Sigmoid colon (tissue), 7 donors: ENCODE data around the gene PRICKLE1. TPM values are rescaled to one million over a fixed set of nuclear protein-coding genes. Genes with fewer than 3 reads are reported as not detected.

Experiments
- DNase-seq: peaks from one replicate; pipeline ENCODE4 v3.0.0-alpha.2; 2019
- H3K27ac ChIP-seq, 4 donors: fragments of 200-600 bp; sonication (generic); one replicate each; pipeline ENCODE4 v1.5.1; 2016 to 2019; ENCODE audit warnings: mild to moderate bottlenecking in 1 of 4
- H3K27me3 ChIP-seq, 3 donors: fragments of 200-600 bp; sonication (generic); one replicate each; pipeline ENCODE4 v1.5.1; 2019; ENCODE audit warnings: mild to moderate bottlenecking in 1 of 3
- H3K36me3 ChIP-seq, 4 donors: fragments of 200-600 bp; sonication (generic); one replicate each; pipeline ENCODE4 v1.5.1; 2016 to 2019
- H3K4me1 ChIP-seq, 4 donors: fragments of 200-600 bp; sonication (generic); one replicate each; pipeline ENCODE4 v1.5.1; 2017 to 2019
- H3K4me3 ChIP-seq, 4 donors: fragments of 200-600 bp; sonication (generic); one replicate each; pipeline ENCODE4 v1.5.1; 2017 to 2019; ENCODE audit warnings: mild to moderate bottlenecking in 2 of 4, moderate library complexity in 1 of 4
- H3K9me3 ChIP-seq, 4 donors: fragments of 200-600 bp in 3 of 4; sonication (generic) in 3 of 4; one replicate each; pipeline versions ENCODE4 v1.5.1 to v1.6.1; 2013 to 2019
- EP300 ChIP-seq, 4 donors: sonication (generic); formaldehyde crosslinking; IDR thresholded peaks; one replicate each; pipeline ENCODE4 v1.6.1; 2017; ENCODE audit warnings: antibody characterized with exemption in 4 of 4
- POLR2A ChIP-seq, 2 donors: fragments of 450-650 bp; IDR thresholded peaks; one replicate each; pipeline ENCODE4 v1.6.1; 2016; ENCODE audit warnings: antibody characterized with exemption in 2 of 2, mild to moderate bottlenecking in 2 of 2, moderate library complexity in 2 of 2
- POLR2AphosphoS5 ChIP-seq, 4 donors: sonication (generic); formaldehyde crosslinking; IDR thresholded peaks; one replicate each; pipeline ENCODE4 v1.6.1; 2017; ENCODE audit warnings: antibody characterized with exemption in 4 of 4
- WGBS, 2 donors: extraction: QIAGEN DNeasy Blood & Tissue Kit; methylation state at CpG; one replicate each; pipeline ENCODE4 v1.1.7; 2013; 5-methylcytosine and 5-hydroxymethylcytosine counted together
- intact Hi-C: fragments of 100-400 bp; cut with DNase I; formaldehyde crosslinking; loops from one replicate; pipeline ENCODE4 v1.15.1; 2023
- polyA plus RNA-seq, 3 donors: library from polyadenylated mRNA; stranded (reverse); fragments of 200-250 nt; gene quantifications; one replicate each; pipeline ENCODE4 v1.2.3, GENCODE V29; 2013
- total RNA-seq, 4 donors: library from RNA; depleted of rRNA; stranded (reverse); fragments of >200 nt; gene quantifications; one replicate each; pipeline ENCODE4 v1.1.0, GENCODE V29; 2016
- TF ChIP-seq, protein P1 (sequence below), 4 experiments: fragments of 450-650 bp in 3 of 4; fragments of 200-600 bp in 1 of 4; IDR thresholded peaks; one replicate each; pipeline ENCODE4 v1.5.1; 2016 to 2019; ENCODE audit warnings: antibody characterized with exemption in 4 of 4, mild to moderate bottlenecking in 3 of 4, moderate library complexity in 2 of 4
- donor health status: healthy with polysubstance abuse.
- donor health status: Bipolar disorder and iron deficiency.
- donor health status: healthy.

The PRICKLE1 gene
- total and polyA plus RNA-seq, 7 donors: 0.46 to 12.4 (median 7.8) TPM

GRCh38 chr12:42617622-42618021 lies 28.1 kb upstream of the PRICKLE1 start:
- DNase-seq: no peak
- H3K36me3 ChIP-seq: no peaks in the 10 kb centered on the region
- peaks cover 5 to 19% (median 11%) of the 10 kb centered on the region in 4 donors for H3K9me3 ChIP-seq
- no peaks in the 10 kb centered on the region for H3K27me3 ChIP-seq
- TF ChIP-seq POLR2AphosphoS5 (IDR thresholded peaks at IDR 0.05) (no peak), POLR2A (IDR thresholded peaks at IDR 0.05) (no peak), EP300 (IDR thresholded peaks at IDR 0.05) (no peak)
- TF ChIP-seq, protein P1, sequence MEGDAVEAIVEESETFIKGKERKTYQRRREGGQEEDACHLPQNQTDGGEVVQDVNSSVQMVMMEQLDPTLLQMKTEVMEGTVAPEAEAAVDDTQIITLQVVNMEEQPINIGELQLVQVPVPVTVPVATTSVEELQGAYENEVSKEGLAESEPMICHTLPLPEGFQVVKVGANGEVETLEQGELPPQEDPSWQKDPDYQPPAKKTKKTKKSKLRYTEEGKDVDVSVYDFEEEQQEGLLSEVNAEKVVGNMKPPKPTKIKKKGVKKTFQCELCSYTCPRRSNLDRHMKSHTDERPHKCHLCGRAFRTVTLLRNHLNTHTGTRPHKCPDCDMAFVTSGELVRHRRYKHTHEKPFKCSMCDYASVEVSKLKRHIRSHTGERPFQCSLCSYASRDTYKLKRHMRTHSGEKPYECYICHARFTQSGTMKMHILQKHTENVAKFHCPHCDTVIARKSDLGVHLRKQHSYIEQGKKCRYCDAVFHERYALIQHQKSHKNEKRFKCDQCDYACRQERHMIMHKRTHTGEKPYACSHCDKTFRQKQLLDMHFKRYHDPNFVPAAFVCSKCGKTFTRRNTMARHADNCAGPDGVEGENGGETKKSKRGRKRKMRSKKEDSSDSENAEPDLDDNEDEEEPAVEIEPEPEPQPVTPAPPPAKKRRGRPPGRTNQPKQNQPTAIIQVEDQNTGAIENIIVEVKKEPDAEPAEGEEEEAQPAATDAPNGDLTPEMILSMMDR (IDR thresholded peaks at IDR 0.05): no peak
- no peak overlapping the region for H3K27ac ChIP-seq
- intact Hi-C loops: no loop called here
- peaks cover 0 to 1% (median under 1%) of the 10 kb centered on the region in 4 donors for H3K4me1 ChIP-seq
- no peak overlapping the region for H3K4me3 ChIP-seq
- 17 to 40% methylated on average over 1 of the region's 1 CpG for WGBS, 2 donors

DNA sequence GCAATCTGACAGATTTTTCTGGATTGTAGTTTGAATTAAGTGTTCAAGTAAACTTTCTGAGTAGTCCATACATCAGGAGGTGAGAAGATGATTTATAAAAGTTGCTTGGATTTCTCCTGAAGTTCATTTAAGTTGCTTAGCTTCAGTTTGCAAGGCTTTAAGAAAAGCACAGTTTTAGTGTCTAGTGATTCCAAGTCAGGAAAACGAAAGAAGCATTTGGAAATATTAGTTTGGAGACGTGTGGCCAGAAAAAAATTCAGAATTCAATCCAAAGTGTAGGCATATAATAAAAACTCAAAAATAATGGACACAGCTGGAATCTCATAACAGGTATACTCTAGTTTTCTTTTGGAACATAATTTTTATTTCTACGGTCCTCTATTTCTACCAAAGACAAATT lies 25.5 kb upstream of the PRICKLE1 start:
- no peak for DNase-seq
- H3K36me3 ChIP-seq: no peaks in the 10 kb centered on the region
- TF ChIP-seq POLR2AphosphoS5 (IDR thresholded peaks at IDR 0.05): no peak
- no peak for TF ChIP-seq POLR2A (IDR thresholded peaks at IDR 0.05)
- TF ChIP-seq, protein P1 (IDR thresholded peaks at IDR 0.05): no peak
- no peak for TF ChIP-seq EP300 (IDR thresholded peaks at IDR 0.05)

DNA sequence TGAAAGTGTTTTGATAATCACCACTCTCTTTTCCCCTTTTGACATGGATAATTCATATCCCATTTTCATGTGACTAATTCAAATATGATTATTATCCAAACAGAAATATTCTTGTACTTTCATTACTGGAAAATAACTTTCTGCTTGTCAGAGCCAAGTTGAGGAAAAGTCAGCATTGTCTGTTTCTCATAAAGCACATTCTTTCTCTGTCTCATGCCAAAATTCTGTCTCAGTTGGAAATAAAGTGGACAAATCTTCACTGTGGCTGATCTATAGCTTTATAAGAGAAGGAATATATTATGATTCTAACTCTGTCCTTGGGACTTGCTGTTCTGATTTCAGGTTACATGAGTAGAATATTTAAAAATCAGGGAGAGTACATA lies 22.7 kb upstream of the PRICKLE1 start:
- TF ChIP-seq EP300 (IDR thresholded peaks at IDR 0.05) (no peak), POLR2A (IDR thresholded peaks at IDR 0.05) (no peak), POLR2AphosphoS5 (IDR thresholded peaks at IDR 0.05) (no peak)
- TF ChIP-seq, protein P1 (IDR thresholded peaks at IDR 0.05): no peak
- Histone ChIP-seq H3K27me3 (no peaks in the 10 kb centered on the region), H3K36me3 (no peaks in the 10 kb centered on the region), H3K9me3 (peaks cover 0 to 5% (median 3%) of the 10 kb centered on the region in 4 donors), H3K27ac (no peak overlapping the region), H3K4me1 (peaks cover 0 to 14% (median 9%) of the 10 kb centered on the region in 4 donors), H3K4me3 (no peak overlapping the region)
- DNase-seq: no peak
- intact Hi-C loops: no loop called here

More for the DNA sequence above, 25.5 kb upstream of the PRICKLE1 start:
- peaks cover 5 to 19% (median 11%) of the 10 kb centered on the region in 4 donors for H3K9me3 ChIP-seq
- 77 to 83% methylated on average over 3 of the region's 3 CpGs for WGBS, 2 donors
- no peak overlapping the region for H3K27ac ChIP-seq
- intact Hi-C loops: no loop called here
- H3K27me3 ChIP-seq: no peaks in the 10 kb centered on the region
- H3K4me1 ChIP-seq: peaks cover 0 to 14% (median 9%) of the 10 kb centered on the region in 4 donors
- no peak overlapping the region for H3K4me3 ChIP-seq

DNA sequence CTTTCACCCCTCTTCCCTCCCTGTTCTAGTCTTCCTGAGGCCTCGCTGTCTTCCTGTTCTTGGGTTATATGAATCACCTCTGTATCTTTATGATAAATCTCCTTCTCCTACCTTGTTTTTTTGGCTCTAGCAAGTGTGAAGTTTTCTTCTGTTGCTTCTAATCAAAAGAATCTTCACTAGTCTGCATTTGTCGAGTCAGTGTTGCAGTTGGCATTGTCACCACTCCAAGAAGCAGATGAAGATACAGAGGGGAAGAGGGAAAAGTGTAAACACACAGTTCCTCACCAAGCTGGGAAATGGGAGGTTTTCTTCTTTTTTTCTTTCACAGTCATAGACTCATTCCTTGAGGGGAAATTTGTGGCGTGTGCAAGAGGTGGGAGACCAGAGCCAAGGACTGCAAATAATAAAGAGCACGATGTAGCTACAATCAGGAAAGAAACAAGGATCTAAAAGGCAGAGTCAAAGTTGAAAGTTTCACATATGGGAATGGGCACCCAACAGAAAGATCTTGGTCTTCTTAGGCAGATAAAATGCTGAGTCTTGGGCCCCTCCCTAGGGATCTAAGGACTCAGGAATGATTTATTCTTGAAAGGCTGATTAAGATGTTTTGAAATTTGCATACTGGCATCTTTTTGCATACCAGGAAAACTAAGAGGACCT lies 22.2 kb upstream of the PRICKLE1 start:
- H3K27ac ChIP-seq: no peak overlapping the region
- H3K27me3 ChIP-seq: no peaks in the 10 kb centered on the region
- peaks cover 0 to 5% (median 2%) of the 10 kb centered on the region in 4 donors for H3K9me3 ChIP-seq
- H3K36me3 ChIP-seq: no peaks in the 10 kb centered on the region
- intact Hi-C loops: no loop called here
- TF ChIP-seq EP300 (IDR thresholded peaks at IDR 0.05) (no peak), POLR2AphosphoS5 (IDR thresholded peaks at IDR 0.05) (no peak), POLR2A (IDR thresholded peaks at IDR 0.05) (no peak)
- TF ChIP-seq, protein P1 (IDR thresholded peaks at IDR 0.05): no peak
- WGBS, 2 donors: 67 to 79% methylated on average over 4 of the region's 4 CpGs
- no peak overlapping the region for H3K4me3 ChIP-seq
- no peak for DNase-seq
- peaks cover 0 to 14% (median 9%) of the 10 kb centered on the region in 4 donors for H3K4me1 ChIP-seq
